RWPE1 (cell line): Measurements from ENCODE around the gene EXTL2.

Experiments
- CTCF ChIA-PET: fragments of 350-600 bp; sonication (Branson Sonifier 250); formaldehyde crosslinking; extraction: SDS; loops from one replicate; lab custom pipeline; 2021; lab: Yijun Ruan, JAX
- POLR2A ChIA-PET: fragments of 400-600 bp; formaldehyde crosslinking; extraction: SDS; loops from one replicate; lab custom pipeline; 2020; ENCODE audit warnings: antibody characterized with exemption; ENCODE audit not compliant: low non-redundant PET; lab: Yijun Ruan, JAX
- DNase-seq: peaks from one replicate; pipeline ENCODE4 v3.0.0; 2012; ENCODE audit warnings: low spot score
- H3K27ac ChIP-seq: fragments of 450-650 bp; 2 replicates; pipeline ENCODE4 v1.5.1; 2017
- CTCF ChIP-seq: fragments of 450-650 bp; conservative IDR thresholded peaks from 2 replicates; pipeline ENCODE4 v1.5.1; 2017; ENCODE audit warnings: low read depth, mild to moderate bottlenecking

EXTL2 gene

GRCh38 chr1:100881687-100882086, 13.0 kb downstream of the EXTL2 start:
- ChIA-PET CTCF (interaction anchor here (0.7 kb wide), 1 partner anchor 1980 kb away, joined by 3 read pairs; no protein-coding TSS in a partner anchor), POLR2A (no interaction called here)
- no peak for TF ChIP-seq CTCF
- no peak for DNase-seq
- no peak overlapping the region for H3K27ac ChIP-seq

- CTCF ChIA-PET: no interaction called here
Measured at GRCh38 chr1:100879422-100879821, 15.2 kb downstream of the EXTL2 start.

GRCh38 chr1:100876291-100876690, 18.4 kb downstream of the EXTL2 start:
- DNase-seq: no peak
- POLR2A ChIA-PET: no interaction called here
- CTCF ChIA-PET: interaction anchor here (0.6 kb wide), 1 partner anchor 417 kb away, joined by 3 read pairs; no protein-coding TSS in a partner anchor

More at GRCh38 chr1:100879422-100879821, 15.2 kb downstream of the EXTL2 start:
- POLR2A ChIA-PET: interaction anchor here (0.6 kb wide), 1 partner anchor 597 kb away, joined by 3 read pairs; no protein-coding TSS in a partner anchor
- no peak for DNase-seq
- no peak for TF ChIP-seq CTCF
- H3K27ac ChIP-seq: no peak overlapping the region

GRCh38 chr1:100875228-100875627, 19.4 kb downstream of the EXTL2 start:
- CTCF ChIA-PET: no interaction called here
- POLR2A ChIA-PET: no interaction called here
- TF ChIP-seq CTCF: no peak
- H3K27ac ChIP-seq: no peak overlapping the region
- no peak for DNase-seq

More at GRCh38 chr1:100876291-100876690, 18.4 kb downstream of the EXTL2 start:
- TF ChIP-seq CTCF: no peak
- no peak overlapping the region for H3K27ac ChIP-seq

- no peak for DNase-seq
- TF ChIP-seq CTCF: no peak
- CTCF ChIA-PET: no interaction called here
- POLR2A ChIA-PET: no interaction called here
- no peak overlapping the region for H3K27ac ChIP-seq
Measured at GRCh38 chr1:100874433-100874832, 20.2 kb downstream of the EXTL2 start.

- DNase-seq: no peak
- ChIA-PET CTCF (no interaction called here), POLR2A (no interaction called here)
- no peak for TF ChIP-seq CTCF
- H3K27ac ChIP-seq: no peak overlapping the region
Measured at GRCh38 chr1:100869996-100870395, 24.6 kb downstream of the EXTL2 start.
